Cardiac fibroblast (primary cell): ENCODE data around the gene HORMAD2.

ENCODE experiments used
- DNase-seq, 2 donors: peaks; one replicate each; pipeline versions ENCODE4 v3.0.0 to v3.0.0-alpha.2; 2010; ENCODE audit warnings: low read depth in 2 of 2
- H3K4me3 ChIP-seq, 2 donors: replicated peaks in 1 of 2; 1 replicate in 1 of 2; 2 replicates in 1 of 2; pipeline ENCODE4 v1.5.1; 2011; ENCODE audit warnings: low read depth in 2 of 2, low read length in 2 of 2, mild to moderate bottlenecking in 2 of 2, moderate library complexity in 1 of 2
- CTCF ChIP-seq: IDR thresholded peaks from one replicate; pipeline ENCODE4 v1.5.1; 2011; ENCODE audit warnings: low read depth, mild to moderate bottlenecking, low read length, inconsistent platforms

HORMAD2 gene

GRCh38 chr22:30188911-30189310, 108.6 kb downstream of the HORMAD2 start:
- TF ChIP-seq CTCF, result no peak
- peak in 1 of 2 donors; percentile 14 for DNase-seq
- H3K4me3 ChIP-seq, result no peak overlapping the region

GRCh38 chr22:30190574-30190973, 110.3 kb downstream of the HORMAD2 start:
- TF ChIP-seq CTCF, result no peak
- H3K4me3 ChIP-seq, result no peak overlapping the region
- DNase-seq, result no peak

- no peak overlapping the region for H3K4me3 ChIP-seq
- TF ChIP-seq CTCF, result no peak
Measured at GRCh38 chr22:30191040-30191701, 110.9 kb downstream of the HORMAD2 start.

GRCh38 chr22:30192427-30192826, 112.2 kb downstream of the HORMAD2 start:
- TF ChIP-seq CTCF, result no peak
- no peak overlapping the region for H3K4me3 ChIP-seq
- DNase-seq, result peak in 1 of 2 donors; percentile 48

More at GRCh38 chr22:30191040-30191701, 110.9 kb downstream of the HORMAD2 start:
- no peak for DNase-seq

- no peak for DNase-seq
- H3K4me3 ChIP-seq, result no peak overlapping the region
- no peak for TF ChIP-seq CTCF
Measured at GRCh38 chr22:30193031-30193775, 112.9 kb downstream of the HORMAD2 start.

GRCh38 chr22:30195245-30196140, 115.2 kb downstream of the HORMAD2 start:
- peak in 1 of 2 donors; percentile 68 for DNase-seq
- H3K4me3 ChIP-seq, result no peak overlapping the region
- no peak for TF ChIP-seq CTCF
